ENCODE data around the gene MYOF.
"Not testable (repeated sequence)": the region's sequence is repeated elsewhere in the genome, so short reads cannot be mapped to it uniquely, and the experiment has no call there.

MYOF gene

GRCh38 chr10:93475871-93476270, 6.3 kb downstream of the MYOF start:
- peak; percentile 69 for DNase-seq

DNA sequence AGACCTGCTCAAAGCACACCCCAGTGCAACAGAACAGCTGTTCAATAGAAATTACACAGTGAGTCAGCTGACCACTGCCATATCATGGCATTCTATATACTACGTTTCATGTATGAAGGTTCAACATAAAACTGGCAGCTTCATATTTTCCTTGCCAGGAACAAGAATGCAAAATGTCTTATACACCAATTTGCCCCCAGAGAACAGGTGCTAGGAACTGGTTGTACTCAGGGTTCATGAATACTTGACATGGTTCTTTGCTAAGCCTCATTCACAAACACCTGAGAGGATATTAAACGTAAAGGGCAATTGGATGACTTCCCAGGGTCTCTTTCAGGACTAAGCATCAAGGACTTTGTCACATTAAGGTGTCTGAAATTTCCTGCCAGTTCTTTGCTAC, 6.9 kb downstream of the MYOF start:
- DNase-seq, result no peak

DNA sequence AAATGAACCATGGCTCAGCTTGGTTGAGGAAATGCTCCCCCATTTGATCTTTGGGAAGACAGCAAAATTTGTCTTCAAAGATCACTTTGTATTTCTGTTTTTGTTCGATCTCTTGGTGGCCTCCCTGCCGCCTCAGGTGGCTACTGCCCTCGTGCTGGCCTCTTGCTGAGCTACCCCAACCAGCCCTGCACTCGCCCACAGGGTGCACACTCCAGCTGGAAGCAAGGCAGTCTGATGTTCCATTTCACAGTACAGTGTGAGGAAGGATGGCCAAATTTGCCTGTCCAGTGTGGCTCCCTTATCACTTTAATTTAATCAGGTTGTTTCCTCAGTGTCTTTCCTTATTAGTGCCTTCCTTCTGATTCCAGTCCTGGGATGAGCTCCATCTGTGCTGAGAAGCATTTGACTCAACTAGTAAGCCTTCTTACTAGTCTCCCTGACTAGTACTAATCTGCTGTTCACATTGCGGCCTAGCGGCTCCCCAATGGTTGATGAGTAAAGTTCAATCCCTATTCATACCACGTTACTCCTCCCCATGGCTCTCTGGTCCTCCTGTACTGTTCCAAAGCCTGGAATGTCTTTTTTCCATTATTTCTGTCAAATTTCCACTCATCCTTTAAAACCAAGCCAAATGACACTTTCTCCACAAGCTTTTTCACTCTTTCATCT, 8.2 kb downstream of the MYOF start:
- no peak for DNase-seq

GRCh38 chr10:93473161-93473560, 9.0 kb downstream of the MYOF start:
- no peak for DNase-seq

GRCh38 chr10:93471110-93471651, 11.0 kb downstream of the MYOF start:
- DNase-seq, result peak; percentile 75

DNA sequence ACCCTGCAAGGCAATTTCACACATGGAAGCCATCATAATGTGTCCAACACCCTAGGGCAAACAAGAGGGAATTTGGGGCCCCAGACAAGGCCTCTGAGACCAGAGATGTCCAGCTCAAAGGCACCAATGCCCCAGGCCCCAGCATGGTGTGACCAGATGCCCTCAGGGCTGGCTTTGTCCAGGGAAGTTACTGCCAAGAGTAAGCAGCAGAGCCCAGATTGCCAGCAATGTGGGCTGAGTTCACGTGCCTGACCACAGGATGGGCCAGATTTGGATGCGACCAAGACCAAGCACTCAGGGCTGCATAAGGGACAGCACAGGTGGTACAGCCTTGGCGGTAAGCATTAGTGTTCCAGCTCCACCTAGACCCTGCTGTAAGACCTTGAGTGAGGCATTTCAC, 12.7 kb downstream of the MYOF start:
- DNase-seq, result no peak

- no peak for DNase-seq
Observed at GRCh38 chr10:93468461-93469213, 13.5 kb downstream of the MYOF start.

- not testable (repeated sequence) for DNase-seq
Observed at GRCh38 chr10:93467635-93468034, 14.5 kb downstream of the MYOF start.

GRCh38 chr10:93465806-93466675, 16.1 kb downstream of the MYOF start:
- DNase-seq, result no peak

DNA sequence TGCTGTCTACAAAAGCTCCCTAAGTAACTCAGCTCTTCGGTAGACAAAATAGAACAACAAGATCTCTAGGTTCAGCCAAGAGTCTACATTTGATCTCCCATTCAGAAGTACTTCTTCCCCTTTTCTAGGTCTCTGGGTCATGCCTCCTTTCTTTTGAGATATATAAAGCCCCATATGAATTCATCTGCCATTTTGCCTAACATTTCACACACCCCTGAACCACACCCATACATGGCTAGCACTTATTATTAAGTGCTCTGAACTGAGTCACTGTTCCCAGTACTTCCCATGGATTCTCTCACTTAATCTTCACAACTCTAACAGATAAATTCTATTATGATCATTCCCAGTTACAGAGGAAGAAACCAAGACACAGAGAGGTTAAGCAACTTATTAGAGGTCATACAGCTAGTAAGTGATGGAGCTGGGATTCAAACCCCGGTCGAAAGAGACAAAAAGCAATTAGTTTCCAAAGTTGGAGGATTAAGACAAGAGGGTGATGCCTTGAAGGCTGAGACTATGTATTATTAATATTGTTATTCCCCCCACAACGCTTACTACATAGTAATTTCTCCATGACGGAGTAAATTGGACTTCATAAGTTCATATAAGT, 17.3 kb downstream of the MYOF start:
- peak; percentile 72 for DNase-seq

DNA sequence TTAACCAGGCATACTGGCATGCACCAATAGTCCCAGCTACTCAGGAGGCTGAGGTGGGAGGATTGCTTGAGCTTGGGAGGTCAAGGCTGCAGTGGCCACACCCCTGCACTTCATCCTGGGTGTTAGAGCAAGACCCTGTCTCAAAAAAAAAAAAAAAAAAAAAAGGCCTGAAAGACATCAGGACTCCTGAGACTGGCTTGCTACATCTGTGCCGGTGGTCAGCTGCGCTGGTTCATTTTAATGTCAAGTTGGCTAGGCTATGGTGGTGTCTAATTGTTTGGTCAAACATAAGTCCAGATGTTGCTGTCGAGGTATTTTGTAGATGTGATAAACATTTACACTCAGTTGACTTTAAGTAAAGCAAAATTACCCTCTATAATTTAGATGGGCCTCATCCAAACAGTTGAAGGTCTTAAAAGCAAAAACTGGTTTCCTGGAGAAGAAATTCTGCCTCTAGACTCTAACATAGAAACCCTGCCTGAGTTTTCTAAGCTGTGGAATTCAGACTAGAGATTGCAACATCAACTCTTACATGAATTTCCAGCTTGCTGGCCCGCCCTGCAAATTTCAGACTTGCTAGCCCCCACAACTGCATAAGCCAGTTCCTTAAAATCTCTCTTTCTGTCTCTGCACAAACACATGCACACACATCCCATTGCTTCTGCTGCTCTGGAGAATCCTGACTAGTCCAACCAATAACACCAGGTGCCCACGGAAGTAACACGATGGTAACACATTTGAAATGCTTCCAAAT, 18.2 kb downstream of the MYOF start:
- peak; percentile 94 for DNase-seq

DNA sequence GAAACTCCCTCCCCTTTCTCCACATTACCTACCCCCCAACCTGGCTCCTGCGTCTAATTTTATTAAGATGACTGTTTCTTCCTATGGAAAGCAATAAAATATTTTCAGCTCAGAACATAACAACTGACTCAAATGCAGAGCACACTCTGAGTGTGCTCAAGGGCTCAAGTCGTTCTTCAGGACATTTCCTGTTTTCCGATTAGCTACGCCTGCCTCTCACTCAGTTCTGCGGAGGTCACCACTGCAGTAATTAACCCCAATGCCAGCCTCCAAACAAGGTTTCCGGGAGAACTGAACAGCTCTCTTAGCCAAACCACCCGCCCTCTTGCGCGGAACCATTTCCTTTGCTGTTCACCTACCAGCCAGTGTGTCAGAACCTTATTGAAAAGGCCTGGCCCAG, 19.3 kb downstream of the MYOF start:
- DNase-seq, result peak; percentile 88

DNA sequence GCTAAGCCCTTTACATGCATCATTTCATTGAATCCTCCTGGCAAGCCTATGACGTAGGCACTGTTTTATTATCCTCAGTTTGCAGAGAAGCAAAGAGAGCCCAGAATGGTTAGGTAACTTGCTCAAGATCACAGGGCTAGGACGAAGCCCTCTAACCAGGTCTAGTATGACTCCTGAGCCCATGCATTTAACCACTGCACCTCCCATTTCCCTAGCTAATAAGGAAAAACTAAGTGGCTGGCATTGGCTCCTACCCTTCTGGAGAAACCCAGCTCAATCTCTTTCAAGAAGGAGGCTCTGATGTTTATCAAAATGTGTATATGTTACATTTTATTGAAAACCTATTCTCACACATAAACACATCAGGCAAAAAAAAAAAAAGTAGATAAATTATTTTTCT, 19.8 kb downstream of the MYOF start:
- no peak for DNase-seq

- peak; percentile 13 for DNase-seq
Observed at GRCh38 chr10:93461807-93462178, 20.3 kb downstream of the MYOF start.

GRCh38 chr10:93461109-93461806, 20.9 kb downstream of the MYOF start:
- no peak for DNase-seq

DNA sequence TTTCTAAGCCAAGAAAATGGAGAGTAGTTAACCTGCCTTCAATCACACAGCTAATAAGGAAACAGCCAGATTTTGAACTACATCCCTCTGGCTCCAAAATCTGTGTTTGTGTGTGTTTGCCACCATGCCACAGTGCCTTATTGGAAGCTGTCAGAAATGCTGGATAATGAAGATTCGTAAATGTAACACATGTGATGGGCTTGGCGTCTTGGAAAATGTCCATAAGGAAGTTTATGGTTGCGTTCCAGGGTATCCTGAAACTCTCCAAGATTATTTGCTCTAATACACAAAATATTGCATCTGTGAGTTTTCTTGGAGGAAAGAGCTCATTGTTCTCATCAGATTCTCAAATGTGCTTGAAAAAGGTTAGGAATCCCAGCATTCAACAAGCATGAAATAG, 22.7 kb downstream of the MYOF start:
- no peak for DNase-seq

- DNase-seq, result peak; percentile 96
Observed at GRCh38 chr10:93458821-93459257, 23.3 kb downstream of the MYOF start.

GRCh38 chr10:93457511-93457910, 24.6 kb downstream of the MYOF start:
- DNase-seq, result no peak

- DNase-seq, result no peak
Observed at GRCh38 chr10:93456480-93456879, 25.7 kb downstream of the MYOF start.

- no peak for DNase-seq
Observed at GRCh38 chr10:93454736-93455135, 27.4 kb downstream of the MYOF start.

GRCh38 chr10:93454146-93454545, 28.0 kb downstream of the MYOF start:
- no peak for DNase-seq
